ENCODE data around the gene IRS2.

- TF ChIP-seq CTCF (IDR thresholded peaks at IDR 0.05): no peak
- TF ChIP-seq POLR2A (IDR thresholded peaks at IDR 0.05): no peak
Measured at GRCh38 chr13:109785892-109786450, 412 bp downstream of the IRS2 start.
